ENCODE measurements around the gene ZFYVE16.
A peak's percentile ranks its signal among the peaks of the same experiment; 100 is the strongest.
"Not testable (repeated sequence)": the region's sequence is repeated elsewhere in the genome, so short reads cannot be mapped to it uniquely, and the experiment has no call there.

Gene ZFYVE16

GRCh38 chr5:80411589-80412219 is 3.8 kb downstream of the ZFYVE16 start:
- no peak for DNase-seq (ENCODE audit: low spot score)

- no peak for DNase-seq (ENCODE audit: low spot score)
Observed at GRCh38 chr5:80414113-80414512, 6.2 kb downstream of the ZFYVE16 start.

- DNase-seq (ENCODE audit: low spot score) = no peak
Observed at GRCh38 chr5:80417973-80418372, 10.1 kb downstream of the ZFYVE16 start.

GRCh38 chr5:80424365-80424764 is 16.5 kb downstream of the ZFYVE16 start:
- not testable (repeated sequence) for DNase-seq (ENCODE audit: low spot score)

GRCh38 chr5:80435476-80435875 is 27.6 kb downstream of the ZFYVE16 start:
- DNase-seq (ENCODE audit: low spot score) = no peak

GRCh38 chr5:80437326-80437725 is 29.5 kb downstream of the ZFYVE16 start:
- DNase-seq (ENCODE audit: low spot score) = no peak

- DNase-seq (ENCODE audit: low spot score) = no peak
Observed at GRCh38 chr5:80438739-80439138, 30.9 kb downstream of the ZFYVE16 start.

- no peak for DNase-seq (ENCODE audit: low spot score)
Observed at GRCh38 chr5:80439213-80439612, 31.3 kb downstream of the ZFYVE16 start.

GRCh38 chr5:80442742-80443141 is 34.9 kb downstream of the ZFYVE16 start:
- DNase-seq (ENCODE audit: low spot score) = no peak

- no peak for DNase-seq (ENCODE audit: low spot score)
Observed at GRCh38 chr5:80453366-80453765, 45.5 kb downstream of the ZFYVE16 start.

- no peak for DNase-seq (ENCODE audit: low spot score)
Observed at GRCh38 chr5:80463269-80463668, 55.4 kb downstream of the ZFYVE16 start.

- peak; percentile 12 for DNase-seq (ENCODE audit: low spot score)
Observed at GRCh38 chr5:80466669-80467485, 59.0 kb downstream of the ZFYVE16 start.

GRCh38 chr5:80468131-80468530 is 60.3 kb downstream of the ZFYVE16 start:
- no peak for DNase-seq (ENCODE audit: low spot score)

GRCh38 chr5:80470631-80471030 is 62.8 kb downstream of the ZFYVE16 start:
- DNase-seq (ENCODE audit: low spot score) = not testable (repeated sequence)

GRCh38 chr5:80474929-80475328 is 67.1 kb downstream of the ZFYVE16 start:
- no peak for DNase-seq (ENCODE audit: low spot score)

- DNase-seq (ENCODE audit: low spot score) = no peak
Observed at GRCh38 chr5:80479713-80480112, 71.8 kb downstream of the ZFYVE16 start.

GRCh38 chr5:80480354-80480753 is 72.5 kb downstream of the ZFYVE16 start:
- no peak for DNase-seq (ENCODE audit: low spot score)

GRCh38 chr5:80481019-80481893 is 73.4 kb downstream of the ZFYVE16 start:
- DNase-seq (ENCODE audit: low spot score) = peak; percentile 70

- DNase-seq (ENCODE audit: low spot score) = no peak
Observed at GRCh38 chr5:80482578-80482977, 74.7 kb downstream of the ZFYVE16 start.

GRCh38 chr5:80483636-80484232 is 75.9 kb downstream of the ZFYVE16 start:
- DNase-seq (ENCODE audit: low spot score) = no peak

GRCh38 chr5:80487444-80487828 is 79.6 kb downstream of the ZFYVE16 start:
- no peak for DNase-seq (ENCODE audit: low spot score)

Measured in AG08395 (cell line).